HEK293 (cell line): ENCODE measurements around the gene RNF224.
A peak's percentile ranks its signal among the peaks of the same experiment; 100 is the strongest.

Source experiments
- HOXA7 ChIP-seq: sonication (generic); formaldehyde crosslinking; IDR thresholded peaks from 2 replicates; pipeline ENCODE4 v1.8.1; 2022; ENCODE audit warnings: missing genetic modification reagents, borderline replicate concordance
- KLF16 ChIP-seq: fragments of 450-650 bp; formaldehyde crosslinking; IDR thresholded peaks from 2 replicates; pipeline ENCODE4 v1.5.1; 2017; ENCODE audit warnings: missing biosample characterization, missing genetic modification characterization
- KLF8 ChIP-seq: fragments of 450-650 bp; formaldehyde crosslinking; IDR thresholded peaks from 2 replicates; pipeline ENCODE4 v1.5.1; 2016; ENCODE audit warnings: missing biosample characterization, missing genetic modification characterization
- PBX3 ChIP-seq: sonication (generic); formaldehyde crosslinking; IDR thresholded peaks from 2 replicates; pipeline ENCODE4 v1.8.1; 2022; ENCODE audit warnings: mild to moderate bottlenecking, moderate library complexity, missing genetic modification reagents
- SETDB1 ChIP-seq: IDR thresholded peaks from one replicate; pipeline ENCODE4 v1.6.1; 2017; ENCODE audit warnings: mild to moderate bottlenecking, low read length, moderate library complexity, mixed read lengths; ENCODE audit not compliant: insufficient read length
- TCF7L2 ChIP-seq: IDR thresholded peaks from 2 replicates; pipeline ENCODE4 v1.6.1; 2011; ENCODE audit warnings: low read depth, mild to moderate bottlenecking, inconsistent platforms, low read length, moderate library complexity, borderline replicate concordance
- WT1 ChIP-seq: fragments of 450-650 bp; formaldehyde crosslinking; IDR thresholded peaks from 2 replicates; pipeline ENCODE4 v1.5.1; 2016; ENCODE audit warnings: missing biosample characterization, missing genetic modification characterization
- ZBTB11 ChIP-seq: fragments of 450-650 bp; formaldehyde crosslinking; conservative IDR thresholded peaks from 2 replicates; pipeline ENCODE4 v1.5.1; 2016; ENCODE audit warnings: low read depth, missing biosample characterization, missing genetic modification characterization
- ZBTB8A ChIP-seq: fragments of 450-650 bp; formaldehyde crosslinking; IDR thresholded peaks from 2 replicates; pipeline ENCODE4 v1.5.1; 2016; ENCODE audit warnings: missing biosample characterization, missing genetic modification characterization
- ZFP69B ChIP-seq: fragments of 450-650 bp; formaldehyde crosslinking; IDR thresholded peaks from 2 replicates; pipeline ENCODE4 v1.5.1; 2016; ENCODE audit warnings: missing biosample characterization, missing genetic modification characterization
- ZNF10 ChIP-seq: fragments of 450-650 bp; formaldehyde crosslinking; IDR thresholded peaks from 2 replicates; pipeline ENCODE4 v1.5.1; 2017; ENCODE audit warnings: missing biosample characterization, missing genetic modification characterization
- ZNF175 ChIP-seq: fragments of 450-650 bp; formaldehyde crosslinking; IDR thresholded peaks from 2 replicates; pipeline ENCODE4 v1.5.1; 2016; ENCODE audit warnings: missing biosample characterization, missing genetic modification characterization
- ZNF2 ChIP-seq: fragments of 450-650 bp; formaldehyde crosslinking; IDR thresholded peaks from 2 replicates; pipeline ENCODE4 v1.5.1; 2016; ENCODE audit warnings: missing biosample characterization, missing genetic modification characterization
- ZNF202 ChIP-seq: fragments of 450-650 bp; formaldehyde crosslinking; IDR thresholded peaks from 2 replicates; pipeline ENCODE4 v1.5.1; 2016; ENCODE audit warnings: missing biosample characterization, missing genetic modification characterization, borderline replicate concordance
- ZNF248 ChIP-seq: fragments of 450-650 bp; formaldehyde crosslinking; IDR thresholded peaks from 2 replicates; pipeline ENCODE4 v1.5.1; 2017; ENCODE audit warnings: missing biosample characterization, missing genetic modification characterization
- ZNF302 ChIP-seq: fragments of 450-650 bp; formaldehyde crosslinking; IDR thresholded peaks from 2 replicates; pipeline ENCODE4 v1.5.1; 2016; ENCODE audit warnings: missing biosample characterization, missing genetic modification characterization, low read depth
- ZNF354C ChIP-seq: fragments of 450-650 bp; formaldehyde crosslinking; IDR thresholded peaks from 2 replicates; pipeline ENCODE4 v1.5.1; 2016; ENCODE audit warnings: missing biosample characterization, missing genetic modification characterization, low read depth, borderline replicate concordance
- ZNF426 ChIP-seq: fragments of 450-650 bp; formaldehyde crosslinking; IDR thresholded peaks from 2 replicates; pipeline ENCODE4 v1.5.1; 2017; ENCODE audit warnings: missing biosample characterization, missing genetic modification characterization, mild to moderate bottlenecking, inconsistent platforms, moderate library complexity
- ZNF433 ChIP-seq: fragments of 450-650 bp; formaldehyde crosslinking; IDR thresholded peaks from 2 replicates; pipeline ENCODE4 v1.5.1; 2016; ENCODE audit warnings: missing biosample characterization, missing genetic modification characterization, low read depth
- ZNF639 ChIP-seq: fragments of 450-650 bp; formaldehyde crosslinking; IDR thresholded peaks from 2 replicates; pipeline ENCODE4 v1.5.1; 2016; ENCODE audit warnings: missing biosample characterization, missing genetic modification characterization
- ZNF654 ChIP-seq: fragments of 450-650 bp; formaldehyde crosslinking; IDR thresholded peaks from 2 replicates; pipeline ENCODE4 v1.5.1; 2016; ENCODE audit warnings: low read depth, missing biosample characterization, missing genetic modification characterization
- ZNF701 ChIP-seq: fragments of 450-650 bp; formaldehyde crosslinking; IDR thresholded peaks from 2 replicates; pipeline ENCODE4 v1.5.1; 2016; ENCODE audit warnings: missing biosample characterization, missing genetic modification characterization
- ZSCAN16 ChIP-seq: fragments of 450-650 bp; formaldehyde crosslinking; IDR thresholded peaks from 2 replicates; pipeline ENCODE4 v1.5.1; 2016; ENCODE audit warnings: missing biosample characterization, missing genetic modification characterization
- ZSCAN5A ChIP-seq: fragments of 450-650 bp; formaldehyde crosslinking; IDR thresholded peaks from 2 replicates; pipeline ENCODE4 v1.5.1; 2016; ENCODE audit warnings: missing biosample characterization, missing genetic modification characterization
- TF ChIP-seq, protein P1 (sequence below): fragments of 450-650 bp; formaldehyde crosslinking; IDR thresholded peaks from 2 replicates; pipeline ENCODE4 v1.5.1; 2016; ENCODE audit warnings: missing biosample characterization, missing genetic modification characterization
- TF ChIP-seq, protein P2 (sequence below): fragments of 450-650 bp; formaldehyde crosslinking; IDR thresholded peaks from 2 replicates; pipeline ENCODE4 v1.5.1; 2016; ENCODE audit warnings: missing biosample characterization, missing genetic modification characterization, borderline replicate concordance
- TF ChIP-seq, protein P3 (sequence below): fragments of 450-650 bp; IDR thresholded peaks from 2 replicates; pipeline ENCODE4 v1.5.1; 2018; ENCODE audit warnings: missing biosample characterization, mild to moderate bottlenecking, missing genetic modification characterization

RNF224 gene

DNA sequence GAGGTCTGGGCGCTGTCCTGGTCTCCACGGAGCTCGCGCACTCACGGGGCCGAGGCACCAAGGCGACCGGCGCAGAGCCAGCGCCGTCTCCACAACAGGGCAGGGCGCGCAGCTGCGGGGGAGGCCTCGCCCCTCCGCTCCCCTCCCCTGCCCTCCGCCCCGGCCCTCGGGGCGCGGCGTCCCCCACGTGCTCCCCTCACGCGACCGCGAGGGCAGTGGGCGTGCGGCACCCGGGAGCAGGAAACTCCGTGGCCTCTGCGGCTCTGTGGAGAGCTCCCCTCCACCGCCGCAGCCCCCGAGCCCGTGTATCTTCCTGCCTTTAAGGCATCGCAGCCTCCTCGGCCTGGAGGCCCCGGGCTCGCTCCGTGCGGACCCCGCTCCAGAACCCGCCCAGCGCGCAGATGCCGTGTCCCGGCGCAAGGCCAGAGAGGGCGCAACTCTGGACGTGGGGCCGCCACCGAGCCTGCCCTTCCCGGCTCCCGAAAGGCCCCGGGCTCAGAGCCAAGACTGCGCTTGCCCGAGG lies 13.1 kb downstream of the RNF224 start (continued):
- TF ChIP-seq, protein P1, sequence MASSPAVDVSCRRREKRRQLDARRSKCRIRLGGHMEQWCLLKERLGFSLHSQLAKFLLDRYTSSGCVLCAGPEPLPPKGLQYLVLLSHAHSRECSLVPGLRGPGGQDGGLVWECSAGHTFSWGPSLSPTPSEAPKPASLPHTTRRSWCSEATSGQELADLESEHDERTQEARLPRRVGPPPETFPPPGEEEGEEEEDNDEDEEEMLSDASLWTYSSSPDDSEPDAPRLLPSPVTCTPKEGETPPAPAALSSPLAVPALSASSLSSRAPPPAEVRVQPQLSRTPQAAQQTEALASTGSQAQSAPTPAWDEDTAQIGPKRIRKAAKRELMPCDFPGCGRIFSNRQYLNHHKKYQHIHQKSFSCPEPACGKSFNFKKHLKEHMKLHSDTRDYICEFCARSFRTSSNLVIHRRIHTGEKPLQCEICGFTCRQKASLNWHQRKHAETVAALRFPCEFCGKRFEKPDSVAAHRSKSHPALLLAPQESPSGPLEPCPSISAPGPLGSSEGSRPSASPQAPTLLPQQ (tag by site-specific recombination): peak; percentile 96
- TF ChIP-seq, protein P2, sequence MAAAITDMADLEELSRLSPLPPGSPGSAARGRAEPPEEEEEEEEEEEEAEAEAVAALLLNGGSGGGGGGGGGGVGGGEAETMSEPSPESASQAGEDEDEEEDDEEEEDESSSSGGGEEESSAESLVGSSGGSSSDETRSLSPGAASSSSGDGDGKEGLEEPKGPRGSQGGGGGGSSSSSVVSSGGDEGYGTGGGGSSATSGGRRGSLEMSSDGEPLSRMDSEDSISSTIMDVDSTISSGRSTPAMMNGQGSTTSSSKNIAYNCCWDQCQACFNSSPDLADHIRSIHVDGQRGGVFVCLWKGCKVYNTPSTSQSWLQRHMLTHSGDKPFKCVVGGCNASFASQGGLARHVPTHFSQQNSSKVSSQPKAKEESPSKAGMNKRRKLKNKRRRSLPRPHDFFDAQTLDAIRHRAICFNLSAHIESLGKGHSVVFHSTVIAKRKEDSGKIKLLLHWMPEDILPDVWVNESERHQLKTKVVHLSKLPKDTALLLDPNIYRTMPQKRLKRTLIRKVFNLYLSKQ (tag by site-specific recombination): no peak
- TF ChIP-seq ZBTB8A (tag by site-specific recombination) (peak; percentile 98), ZNF701 (tag by site-specific recombination) (no peak), SETDB1 (no peak), HOXA7 (CRISPR knock-in tag) (no peak), ZNF433 (no peak), TCF7L2 (no peak), ZNF302 (tag by site-specific recombination) (no peak), ZNF248 (tag by site-specific recombination) (no peak), ZNF2 (tag by site-specific recombination) (peak; percentile 87), KLF16 (tag by site-specific recombination) (peak; percentile 95), ZSCAN5A (peak; percentile 99), ZNF10 (tag by site-specific recombination) (peak; percentile 69), KLF8 (tag by site-specific recombination) (peak; percentile 99), ZSCAN16 (tag by site-specific recombination) (0 out of 2 replicates have a peak, but pooled peaks have one; percentile 63), ZNF202 (tag by site-specific recombination) (no peak), ZNF175 (tag by site-specific recombination) (no peak), ZNF426 (tag by site-specific recombination) (no peak), ZBTB11 (tag by site-specific recombination) (peak; percentile 57), WT1 (tag by site-specific recombination) (peak; percentile 66; the same call in 1 of the 2 replicates), ZNF654 (tag by site-specific recombination) (no peak), PBX3 (CRISPR knock-in tag) (no peak), ZNF354C (tag by site-specific recombination) (no peak), ZFP69B (tag by site-specific recombination) (peak; percentile 80), ZNF639 (0 out of 2 replicates have a peak, but pooled peaks have one; percentile 17)
- TF ChIP-seq, protein P3, sequence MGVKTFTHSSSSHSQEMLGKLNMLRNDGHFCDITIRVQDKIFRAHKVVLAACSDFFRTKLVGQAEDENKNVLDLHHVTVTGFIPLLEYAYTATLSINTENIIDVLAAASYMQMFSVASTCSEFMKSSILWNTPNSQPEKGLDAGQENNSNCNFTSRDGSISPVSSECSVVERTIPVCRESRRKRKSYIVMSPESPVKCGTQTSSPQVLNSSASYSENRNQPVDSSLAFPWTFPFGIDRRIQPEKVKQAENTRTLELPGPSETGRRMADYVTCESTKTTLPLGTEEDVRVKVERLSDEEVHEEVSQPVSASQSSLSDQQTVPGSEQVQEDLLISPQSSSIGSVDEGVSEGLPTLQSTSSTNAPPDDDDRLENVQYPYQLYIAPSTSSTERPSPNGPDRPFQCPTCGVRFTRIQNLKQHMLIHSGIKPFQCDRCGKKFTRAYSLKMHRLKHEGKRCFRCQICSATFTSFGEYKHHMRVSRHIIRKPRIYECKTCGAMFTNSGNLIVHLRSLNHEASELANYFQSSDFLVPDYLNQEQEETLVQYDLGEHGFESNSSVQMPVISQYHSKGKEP: 0 out of 2 replicates have a peak, but pooled peaks have one; percentile 20
